Activated naive CD4-positive, alpha-beta T cell treated with anti-CD3 and anti-CD28 coated beads, Interleukin-2, amount 50 U/mL, for 72 hours (primary cell): ENCODE measurements around the gene SATB1. TPM values are rescaled to one million over a fixed set of nuclear protein-coding genes. Genes with fewer than 3 reads are reported as not detected.
A peak's percentile ranks its signal among the peaks of the same experiment; 100 is the strongest.
"Not testable (repeated sequence)": the region's sequence is repeated elsewhere in the genome, so short reads cannot be mapped to it uniquely, and the experiment has no call there.

Source experiments
- ATAC-seq, 2 donors: fragments of 150-1000 bp; cut with Tn5 transposase; 2 replicates each; pipeline ENCODE4 v1.10.0; 2021; ENCODE audit warnings: mild to moderate bottlenecking in 2 of 2, moderate library complexity in 2 of 2
- DNase-seq, 2 donors: peaks; one replicate each; pipeline ENCODE4 v3.0.0; 2021 to 2022; ENCODE audit warnings: low spot score in 2 of 2
- H3K27ac Mint-ChIP-seq, 2 donors: one replicate each; pipeline ENCODE4 v1.8.0; 2022; ENCODE audit warnings: mild to moderate bottlenecking in 2 of 2, mixed read lengths in 2 of 2
- H3K36me3 Mint-ChIP-seq, 2 donors: one replicate each; pipeline ENCODE4 v1.8.0; 2022; ENCODE audit warnings: mixed read lengths in 2 of 2
- H3K9me3 Mint-ChIP-seq, 2 donors: one replicate each; pipeline ENCODE4 v1.8.0; 2022; ENCODE audit warnings: mixed read lengths in 2 of 2
- total RNA-seq, 2 donors: library from RNA; stranded (reverse); gene quantifications; one replicate each; pipeline ENCODE4 v1.2.3, GENCODE V29; 2022

Gene SATB1
- total RNA-seq, 2 donors from 2014 or later, result 279 to 444 TPM

DNA sequence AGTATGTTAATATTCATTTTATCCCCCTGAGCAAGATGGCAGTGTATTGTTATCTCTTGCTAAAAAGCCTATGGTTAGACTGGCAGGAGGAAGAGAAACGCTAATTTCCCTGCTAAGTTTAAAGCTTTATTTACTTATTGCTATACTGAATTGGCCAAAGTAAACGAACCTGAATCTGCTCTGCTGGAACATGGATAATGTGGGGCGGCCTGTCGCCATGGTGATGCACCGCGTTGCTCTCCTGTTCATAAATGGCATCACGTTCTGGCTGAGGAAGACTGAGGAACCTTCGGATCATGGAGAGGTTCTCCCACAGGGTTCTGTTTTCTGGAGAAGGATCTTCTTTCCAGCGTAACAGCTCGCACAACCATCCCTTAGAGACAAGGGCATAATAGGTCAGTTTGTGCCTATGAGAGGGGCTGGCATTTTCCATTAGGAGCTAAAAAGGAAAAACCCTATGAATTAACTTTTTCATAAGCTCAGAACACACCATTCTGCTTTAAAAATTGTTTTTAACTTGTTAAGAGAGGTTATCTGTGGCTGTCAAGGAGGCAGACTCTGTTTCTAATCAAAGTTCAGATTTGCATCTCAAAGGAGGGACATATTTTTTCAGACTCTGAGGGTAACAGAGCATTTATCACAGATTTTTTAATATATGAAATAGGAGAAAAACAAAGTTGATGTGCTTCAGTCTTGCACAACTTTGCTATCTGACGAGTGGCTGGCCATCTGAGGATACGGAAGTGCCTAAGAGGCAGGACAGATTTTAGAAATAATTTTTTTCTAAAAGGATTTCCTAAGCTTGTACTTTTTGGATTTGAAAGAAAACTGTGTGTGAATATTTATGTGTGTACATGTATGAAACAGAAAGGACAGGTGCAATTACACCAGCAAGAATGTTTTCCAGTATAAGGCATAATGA lies 73.1 kb downstream of the SATB1 start:
- H3K36me3 Mint-ChIP-seq, result peaks cover 21 to 78% of the 10 kb centered on the region in 2 donors
- peak overlapping the region; percentile 57 to 89 for H3K27ac Mint-ChIP-seq
- no peak for DNase-seq
- H3K9me3 Mint-ChIP-seq, result no peaks in the 10 kb centered on the region
- ATAC-seq, result peak in 1 of 2 donors; percentile 13

DNA sequence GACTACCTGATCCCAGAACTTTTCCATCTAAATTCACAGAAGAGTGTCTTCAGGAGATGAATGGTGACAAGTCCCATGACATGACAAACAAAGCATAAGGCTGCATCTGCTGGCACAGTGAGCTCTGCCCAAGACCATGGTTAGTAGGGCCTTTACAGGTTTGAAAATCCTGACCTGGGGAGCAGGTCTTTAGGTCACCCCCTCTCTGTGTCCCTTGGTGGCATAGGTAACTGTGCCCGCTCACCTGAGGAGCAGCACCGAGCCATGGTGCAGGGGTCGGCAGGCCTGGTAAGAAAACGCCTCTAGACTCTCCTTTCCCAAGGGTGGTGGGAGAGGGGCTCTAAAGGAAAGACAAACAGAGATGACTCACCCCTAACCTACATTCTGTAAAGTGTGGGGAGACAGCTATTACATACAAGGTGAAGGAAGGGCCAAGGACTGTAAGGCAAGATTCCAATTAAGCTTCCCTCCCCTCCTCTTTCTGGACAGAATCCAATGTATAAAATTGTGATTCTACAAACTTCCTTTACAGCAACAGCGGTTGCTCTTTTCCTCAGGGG lies 74.0 kb downstream of the SATB1 start:
- ATAC-seq (peak in 1 of 2 donors; percentile 19), DNase-seq (no peak)
- Mint-ChIP-seq H3K36me3 (peaks cover 21 to 72% of the 10 kb centered on the region in 2 donors), H3K27ac (peak overlapping the region in 1 of 2 donors; percentile 65), H3K9me3 (no peaks in the 10 kb centered on the region)

DNA sequence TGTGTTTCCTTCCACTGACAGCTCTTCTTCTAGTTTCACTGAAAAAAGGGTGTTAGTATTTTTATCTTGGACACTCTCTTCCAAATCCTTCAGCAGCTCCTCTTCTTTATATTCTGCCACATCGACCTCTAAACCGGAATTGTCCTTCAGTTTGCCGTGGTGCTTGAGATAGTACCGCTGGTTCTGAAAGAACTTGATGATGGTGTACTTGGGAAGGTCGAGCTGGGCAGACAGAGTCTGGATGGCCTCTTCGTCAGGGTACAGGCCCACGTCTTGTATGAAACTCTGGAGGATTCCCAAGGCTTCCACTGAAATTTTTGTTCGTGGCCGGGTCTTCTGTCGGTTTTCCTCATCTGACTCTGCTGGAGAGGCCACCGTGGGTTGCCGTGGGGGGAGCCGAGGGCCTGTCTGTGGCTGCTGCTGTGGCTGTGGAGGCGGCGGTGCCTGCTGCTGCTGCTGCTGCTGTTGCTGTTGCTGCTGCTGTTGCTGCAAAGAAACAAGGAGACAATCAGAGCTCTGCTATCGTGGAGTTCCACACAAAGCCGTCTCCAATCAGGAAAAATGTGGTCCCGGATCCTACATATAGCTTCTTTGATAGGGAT lies 75.8 kb downstream of the SATB1 start:
- ATAC-seq (no peak), DNase-seq (no peak)
- peak overlapping the region; percentile 66 to 94 for H3K27ac Mint-ChIP-seq
- peaks cover 21 to 59% of the 10 kb centered on the region in 2 donors for H3K36me3 Mint-ChIP-seq
- H3K9me3 Mint-ChIP-seq, result no peaks in the 10 kb centered on the region

DNA sequence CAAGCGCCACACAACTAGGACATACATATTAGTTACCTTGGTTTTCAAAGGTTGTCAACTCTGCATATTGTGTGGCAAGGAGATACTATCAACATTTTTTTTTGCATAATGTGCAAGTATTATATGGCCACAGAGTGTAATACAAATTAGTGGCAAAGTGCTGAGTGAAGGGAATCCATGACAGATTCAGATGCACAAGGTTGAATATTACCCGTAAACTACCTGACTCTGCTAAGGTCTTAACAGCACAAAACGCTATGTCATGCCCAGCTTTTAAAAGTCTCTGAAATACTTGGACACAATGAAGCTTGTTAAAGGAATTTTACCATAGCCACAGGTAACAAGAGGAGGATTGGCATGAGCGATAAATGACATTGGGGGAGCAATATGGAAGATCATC lies 79.0 kb downstream of the SATB1 start:
- Mint-ChIP-seq H3K9me3 (no peaks in the 10 kb centered on the region), H3K27ac (peak overlapping the region; percentile 69 to 84), H3K36me3 (peaks cover 12 to 32% of the 10 kb centered on the region in 2 donors)
- peak; percentile 4 to 28 for ATAC-seq
- DNase-seq, result no peak

DNA sequence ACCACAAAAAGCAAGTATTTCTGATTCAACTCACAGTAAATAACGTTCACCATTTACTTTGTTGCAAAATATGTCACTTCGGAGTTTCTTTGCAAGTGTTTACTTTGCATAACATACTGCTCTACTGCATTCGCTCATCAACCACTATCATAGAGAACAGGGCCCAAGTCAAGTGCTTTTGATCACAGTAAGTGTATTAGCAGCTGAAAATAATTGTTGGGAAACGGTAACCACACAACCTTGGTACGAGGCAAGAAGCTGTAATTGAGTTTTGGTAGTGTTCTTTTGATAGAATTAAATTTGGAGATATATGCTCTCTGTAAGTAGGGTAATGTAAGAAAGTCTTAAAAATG lies 80.1 kb downstream of the SATB1 start:
- H3K36me3 Mint-ChIP-seq, result peaks cover 9 to 24% of the 10 kb centered on the region in 2 donors
- ATAC-seq (peak; percentile 10 to 16), DNase-seq (no peak)
- H3K9me3 Mint-ChIP-seq, result no peaks in the 10 kb centered on the region
- peak overlapping the region in 1 of 2 donors; percentile 41 for H3K27ac Mint-ChIP-seq

DNA sequence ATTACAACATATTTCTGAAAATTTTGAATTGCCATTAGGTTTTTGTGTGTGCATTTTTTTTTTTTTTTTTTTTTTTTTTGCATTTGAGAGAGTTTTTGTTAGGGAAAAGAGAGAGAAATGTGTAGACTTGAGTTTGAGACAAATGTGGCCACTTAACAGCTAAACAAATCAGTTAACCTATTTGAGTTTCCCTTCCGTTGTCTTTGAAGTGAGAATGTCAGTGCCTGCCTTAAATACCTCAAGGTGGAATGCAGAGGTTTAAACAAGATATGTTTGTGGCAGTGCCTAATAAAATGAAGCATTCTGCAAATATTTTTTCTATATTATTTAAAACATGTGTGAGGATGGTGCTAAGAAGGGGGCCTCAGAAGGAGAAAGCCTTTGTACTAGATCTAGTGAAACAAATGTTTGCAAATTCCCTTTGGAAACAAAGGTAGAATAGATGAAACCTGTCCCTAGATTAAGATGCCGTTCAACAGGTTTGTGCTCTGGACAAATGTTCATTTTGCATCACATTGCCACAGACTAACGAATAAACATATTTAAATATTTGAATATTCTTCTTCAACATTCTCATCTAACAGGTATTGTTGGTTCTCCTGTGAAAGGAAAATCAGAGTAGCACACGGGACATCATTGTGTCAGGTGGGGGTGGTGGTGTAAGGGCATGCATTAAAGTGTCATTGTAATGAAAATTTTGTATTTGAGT lies 80.7 kb downstream of the SATB1 start:
- ATAC-seq (peak; percentile 6 to 20), DNase-seq (no peak)
- no peaks in the 10 kb centered on the region for H3K9me3 Mint-ChIP-seq
- H3K27ac Mint-ChIP-seq, result peak overlapping the region in 1 of 2 donors; percentile 89
- H3K36me3 Mint-ChIP-seq, result peaks cover 6 to 19% of the 10 kb centered on the region in 2 donors

DNA sequence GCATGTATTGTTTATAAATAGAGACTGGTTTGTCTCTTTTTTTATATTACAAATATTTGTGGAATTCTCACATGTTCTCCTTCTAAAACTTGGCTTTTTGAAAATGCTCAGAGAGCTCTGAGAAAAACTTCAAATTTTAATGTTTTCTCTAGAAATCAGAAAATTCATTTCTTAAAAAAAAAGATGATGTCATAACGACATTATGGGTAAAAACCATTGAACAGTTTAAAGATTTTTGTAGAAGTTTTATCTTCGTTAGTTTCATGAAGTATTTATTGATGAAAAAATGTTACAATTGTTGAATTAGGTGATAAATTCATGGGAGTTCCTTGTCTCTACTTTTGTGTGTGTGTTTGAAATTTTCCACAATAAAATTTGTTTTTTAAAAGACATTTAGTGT lies 81.3 kb downstream of the SATB1 start:
- peaks cover 0 to 12% of the 10 kb centered on the region in 2 donors for H3K36me3 Mint-ChIP-seq
- no peaks in the 10 kb centered on the region for H3K9me3 Mint-ChIP-seq
- ATAC-seq (no peak), DNase-seq (no peak)
- peak overlapping the region in 1 of 2 donors; percentile 89 for H3K27ac Mint-ChIP-seq

DNA sequence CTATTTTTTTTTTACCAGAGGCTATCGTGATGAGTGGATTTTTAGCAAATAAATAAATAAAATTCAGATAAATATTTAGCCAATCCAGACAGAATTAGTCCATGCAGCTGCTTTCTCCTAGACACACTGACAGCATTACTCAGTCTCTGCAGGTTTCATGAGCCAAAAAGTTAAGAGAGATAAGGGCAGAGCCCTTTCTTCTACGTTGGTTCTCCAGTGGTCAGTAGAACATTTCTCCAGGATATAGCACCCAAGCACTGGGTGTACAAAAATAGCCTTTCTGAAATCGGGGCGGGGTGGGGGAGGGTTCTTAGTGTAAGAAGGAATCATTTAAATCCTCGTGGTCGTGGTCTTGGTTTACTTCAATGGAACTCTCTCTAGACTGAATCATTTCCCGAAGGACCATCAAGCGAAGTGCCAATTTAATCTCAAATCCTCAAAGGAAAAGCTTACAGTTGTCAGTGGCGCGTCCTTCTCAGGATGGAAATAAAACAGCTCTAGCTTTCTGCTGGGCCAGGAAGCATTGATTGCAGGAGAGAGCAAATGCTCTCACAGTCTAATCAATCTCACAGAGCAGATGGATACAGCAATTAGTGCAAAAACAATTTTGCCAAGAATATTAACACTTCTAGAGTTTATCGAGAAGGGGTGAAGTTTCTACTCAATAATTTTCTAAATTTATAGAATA lies 86.2 kb downstream of the SATB1 start:
- no peak for DNase-seq
- H3K9me3 Mint-ChIP-seq, result peaks cover 0 to 4% of the 10 kb centered on the region in 2 donors
- H3K27ac Mint-ChIP-seq, result no peak overlapping the region

DNA sequence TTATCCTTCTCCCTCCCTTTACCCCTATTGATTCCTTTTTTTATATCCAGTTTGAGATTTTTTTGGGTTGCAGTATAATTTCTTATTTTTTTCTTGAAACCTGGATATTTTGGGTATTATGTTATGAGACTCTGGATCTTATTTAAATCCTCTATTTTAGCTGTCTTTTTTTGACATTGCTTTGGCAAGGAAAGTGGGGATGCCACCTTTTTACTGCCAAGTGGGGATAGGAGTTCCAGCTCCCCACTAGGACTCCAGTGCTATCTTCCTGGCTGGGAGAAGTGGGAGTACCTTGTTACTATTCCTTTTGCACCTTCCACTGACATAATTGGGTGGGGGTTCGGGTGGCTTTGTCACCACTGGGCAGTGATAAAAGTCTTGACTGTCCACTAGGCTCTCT lies 87.9 kb downstream of the SATB1 start:
- DNase-seq (no peak), ATAC-seq (no peak)
- no peak overlapping the region for H3K27ac Mint-ChIP-seq
- H3K9me3 Mint-ChIP-seq, result peaks cover 4 to 11% of the 10 kb centered on the region in 2 donors
- peaks cover 0 to 6% of the 10 kb centered on the region in 2 donors for H3K36me3 Mint-ChIP-seq

More for the DNA sequence above, 86.2 kb downstream of the SATB1 start:
- no peak for ATAC-seq
- no peaks in the 10 kb centered on the region for H3K36me3 Mint-ChIP-seq

DNA sequence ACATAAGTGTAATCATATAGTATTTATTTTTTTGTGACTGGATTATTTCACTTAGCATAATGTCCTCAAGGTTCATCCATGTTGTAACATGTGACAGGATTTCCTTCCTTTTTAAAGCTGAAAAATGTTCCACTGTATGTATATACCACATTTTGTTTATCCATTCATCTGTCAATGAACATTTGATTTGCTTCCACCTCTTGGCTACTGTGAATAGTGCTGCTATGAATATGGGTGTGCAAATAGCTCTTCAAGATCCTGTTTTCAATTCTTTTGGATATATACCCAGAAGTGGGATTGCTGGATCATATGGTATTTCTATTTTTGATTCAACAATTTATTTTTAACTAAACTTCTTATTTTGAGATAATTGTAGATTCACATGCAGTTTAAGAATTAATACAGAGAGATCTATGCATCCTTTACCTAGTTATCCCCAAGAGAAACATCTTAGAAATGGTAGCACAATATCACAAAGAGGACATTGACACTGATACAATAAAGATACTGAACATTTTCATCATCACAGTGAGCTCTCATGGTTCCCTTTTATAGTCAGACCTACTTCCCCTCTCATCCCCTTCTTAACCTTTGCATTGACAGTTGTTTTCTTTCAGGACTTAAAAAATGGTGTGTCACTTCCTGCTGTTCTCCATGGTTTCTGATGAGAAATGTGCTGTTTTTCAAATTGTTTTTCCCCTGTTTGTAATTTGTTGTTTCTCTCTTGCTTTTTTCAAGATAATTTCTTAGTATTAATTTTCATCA lies 90.1 kb downstream of the SATB1 start:
- H3K36me3 Mint-ChIP-seq, result peaks cover 0 to 13% of the 10 kb centered on the region in 2 donors
- DNase-seq (no peak), ATAC-seq (peak; percentile 17 to 67)
- H3K27ac Mint-ChIP-seq, result peak overlapping the region in 1 of 2 donors; percentile 52
- H3K9me3 Mint-ChIP-seq, result peaks cover 6 to 15% of the 10 kb centered on the region in 2 donors

DNA sequence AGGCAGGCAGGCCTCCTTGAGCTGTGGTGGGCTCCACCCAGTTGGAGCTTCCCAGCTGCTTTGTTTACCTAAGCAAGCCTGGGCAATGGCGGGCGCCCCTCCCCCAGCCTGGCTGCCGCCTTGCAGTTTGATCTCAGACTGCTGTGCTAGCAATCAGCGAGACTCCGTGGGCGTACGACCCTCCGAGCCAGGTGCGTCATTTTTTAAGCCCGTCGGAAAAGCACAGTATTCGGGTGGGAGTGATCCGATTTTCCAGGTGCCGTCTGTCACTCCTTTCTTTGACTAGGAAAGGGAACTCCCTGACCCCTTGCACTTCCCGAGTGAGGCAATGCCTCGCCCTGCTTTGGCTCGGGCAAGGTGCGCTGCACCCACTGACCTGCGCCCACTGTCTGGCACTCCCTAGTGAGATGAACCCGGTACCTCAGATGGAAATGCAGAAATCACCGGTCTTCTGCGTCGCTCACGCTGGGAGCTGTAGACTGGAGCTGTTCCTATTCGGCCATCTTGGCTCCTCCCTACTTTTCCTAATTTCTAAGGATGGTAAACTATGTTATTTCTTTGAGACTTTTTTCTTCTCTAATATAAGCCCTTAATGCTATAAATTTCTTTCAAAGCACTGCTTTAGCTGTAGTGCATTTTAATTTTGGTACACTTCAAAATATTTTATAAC lies 94.2 kb downstream of the SATB1 start:
- H3K9me3 Mint-ChIP-seq, result peaks cover 13 to 24% of the 10 kb centered on the region in 2 donors
- H3K27ac Mint-ChIP-seq, ATAC-seq, DNase-seq: not testable (repeated sequence)
- peaks cover 0 to 26% of the 10 kb centered on the region in 2 donors for H3K36me3 Mint-ChIP-seq

DNA sequence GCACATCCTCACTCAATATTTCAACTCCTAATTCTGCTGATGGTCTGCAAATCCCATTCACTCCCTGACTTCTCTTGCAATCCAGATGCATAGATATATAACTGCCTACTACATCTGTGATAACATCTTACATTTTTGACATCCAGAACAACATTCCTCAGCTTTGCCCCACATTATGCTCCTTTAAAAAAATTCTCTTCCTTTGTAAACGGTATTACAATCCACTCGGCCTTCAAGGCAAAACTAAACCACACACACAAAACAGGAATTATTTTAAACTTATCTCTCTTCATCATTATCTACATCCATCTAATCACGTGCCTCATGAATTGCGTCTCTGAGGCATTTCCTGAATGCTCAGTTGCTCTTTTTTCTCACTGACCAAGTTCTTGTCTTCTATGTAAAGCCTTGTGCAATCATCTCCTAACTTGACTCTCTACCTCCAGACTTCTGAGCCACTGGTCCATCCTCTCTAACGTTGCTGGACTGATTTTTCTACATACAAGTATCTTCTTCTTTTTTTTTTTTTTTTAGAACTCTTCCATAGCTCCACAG lies 117.0 kb downstream of the SATB1 start:
- no peaks in the 10 kb centered on the region for H3K9me3 Mint-ChIP-seq
- no peaks in the 10 kb centered on the region for H3K36me3 Mint-ChIP-seq
- no peak for DNase-seq
- ATAC-seq, result no peak
- H3K27ac Mint-ChIP-seq, result no peak overlapping the region

DNA sequence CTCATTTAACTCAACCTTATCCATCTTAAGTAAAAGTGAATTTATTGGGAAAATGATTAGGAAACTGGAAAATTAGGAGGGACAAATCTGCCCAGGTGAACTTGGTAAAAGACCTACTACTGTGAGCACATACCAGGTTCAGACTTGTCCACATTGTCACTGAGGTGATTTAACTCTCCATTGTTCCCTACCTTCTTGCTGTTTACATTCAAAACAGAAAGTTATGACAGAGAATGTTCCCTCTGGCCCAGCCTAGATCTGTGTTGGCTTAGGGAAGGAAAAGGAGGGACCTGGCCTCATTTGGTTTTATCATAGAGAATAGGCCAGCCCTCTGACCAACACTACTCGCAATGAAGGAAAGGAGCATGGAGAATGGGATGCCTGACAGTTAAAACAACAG lies 117.6 kb downstream of the SATB1 start:
- Mint-ChIP-seq H3K36me3 (no peaks in the 10 kb centered on the region), H3K27ac (no peak overlapping the region), H3K9me3 (no peaks in the 10 kb centered on the region)
- ATAC-seq (no peak), DNase-seq (no peak)

DNA sequence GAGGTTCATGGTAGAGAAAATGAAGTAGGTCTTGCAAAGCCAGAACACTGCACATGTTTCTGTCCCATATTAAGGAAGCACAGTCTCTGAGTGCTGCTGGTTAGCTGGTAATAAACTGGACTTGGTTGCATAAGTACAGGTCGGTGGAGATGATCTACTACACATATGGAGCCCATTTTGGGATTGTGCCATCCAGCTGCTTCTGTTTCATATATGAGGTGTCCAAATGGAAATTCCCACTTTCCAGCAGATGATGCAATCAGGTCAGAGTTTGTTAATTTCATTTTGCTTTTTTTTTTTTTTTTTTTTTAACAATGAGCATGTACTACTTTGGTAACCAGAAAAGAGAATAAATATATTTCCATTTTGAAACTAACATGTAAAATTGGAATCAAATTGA lies 122.6 kb downstream of the SATB1 start:
- peaks cover 0 to 2% of the 10 kb centered on the region in 2 donors for H3K36me3 Mint-ChIP-seq
- no peak for ATAC-seq
- H3K9me3 Mint-ChIP-seq, result peaks cover 5 to 14% of the 10 kb centered on the region in 2 donors
- H3K27ac Mint-ChIP-seq, result no peak overlapping the region
- DNase-seq, result no peak

DNA sequence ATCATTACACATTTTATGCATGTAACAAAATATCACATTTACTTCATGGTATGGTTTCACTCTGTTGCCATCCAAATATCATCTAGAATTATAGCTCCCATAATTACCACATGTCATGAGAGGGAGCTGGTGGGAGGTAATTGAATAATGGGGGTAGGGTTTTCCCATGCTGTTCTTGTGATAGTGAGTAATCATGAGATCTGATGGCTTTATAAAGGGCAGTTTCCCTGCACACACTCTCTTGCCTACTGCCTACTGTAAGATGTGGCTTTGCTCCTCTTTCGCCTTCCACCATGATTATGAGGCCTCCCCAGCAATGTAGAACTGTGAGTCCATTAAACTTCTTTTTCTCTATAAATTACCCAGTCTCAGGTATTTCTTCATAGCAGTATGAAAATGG lies 123.4 kb downstream of the SATB1 start:
- Mint-ChIP-seq H3K9me3 (peaks cover 13 to 22% of the 10 kb centered on the region in 2 donors), H3K27ac (peak overlapping the region in 1 of 2 donors; percentile 3), H3K36me3 (peaks cover 0 to 9% of the 10 kb centered on the region in 2 donors)
- DNase-seq (no peak), ATAC-seq (no peak)
